Stomach smooth muscle (tissue), 2 donors: ENCODE results near the gene CYP27A1.

ENCODE experiments used
- H3K27ac ChIP-seq: one replicate; pipeline ENCODE4 v1.7.0; 2013; ENCODE audit warnings: mild to moderate bottlenecking, low read length, inconsistent platforms
- H3K27me3 ChIP-seq, 2 donors: one replicate each; pipeline ENCODE4 v1.7.0; 2013; ENCODE audit warnings: low read length in 2 of 2; ENCODE audit not compliant: insufficient read depth in 2 of 2, control insufficient read depth in 1 of 2
- H3K36me3 ChIP-seq, 2 donors: one replicate each; pipeline ENCODE4 v1.7.0; 2013; ENCODE audit warnings: low read length in 2 of 2; ENCODE audit not compliant: control insufficient read depth in 2 of 2, insufficient read depth in 2 of 2
- H3K4me1 ChIP-seq: one replicate; pipeline ENCODE4 v1.7.0; 2013; ENCODE audit warnings: low read length; ENCODE audit not compliant: control insufficient read depth, insufficient read depth
- H3K4me3 ChIP-seq, 2 donors: one replicate each; pipeline ENCODE4 v1.7.0; 2013; ENCODE audit warnings: low read length in 2 of 2
- H3K9ac ChIP-seq, 2 donors: one replicate each; pipeline ENCODE4 v1.7.0; 2013; ENCODE audit warnings: low read length in 2 of 2, mild to moderate bottlenecking in 1 of 2
- H3K9me3 ChIP-seq, 2 donors: one replicate each; pipeline ENCODE4 v1.7.0; 2013; ENCODE audit warnings: low read length in 2 of 2; ENCODE audit not compliant: control insufficient read depth in 2 of 2
- donor health status: healthy.
- donor health status: Pancreatic carcinoma.

Gene CYP27A1

GRCh38 chr2:218850796-218851195 is 68.8 kb downstream of the CYP27A1 start:
- Histone ChIP-seq H3K27ac (no peak overlapping the region), H3K4me1 (peaks cover 3% of the 10 kb centered on the region), H3K4me3 (no peak overlapping the region), H3K9me3 (no peaks in the 10 kb centered on the region), H3K36me3 (no peaks in the 10 kb centered on the region), H3K27me3 (peaks cover 45 to 54% of the 10 kb centered on the region in 2 donors), H3K9ac (no peak overlapping the region)

- no peaks in the 10 kb centered on the region for H3K36me3 ChIP-seq
- H3K9me3 ChIP-seq = no peaks in the 10 kb centered on the region
- H3K4me3 ChIP-seq = no peak overlapping the region
- peaks cover 3% of the 10 kb centered on the region for H3K4me1 ChIP-seq
- H3K27me3 ChIP-seq = peaks cover 48 to 54% of the 10 kb centered on the region in 2 donors
- H3K27ac ChIP-seq = no peak overlapping the region
- no peak overlapping the region for H3K9ac ChIP-seq
These were observed 69.3 kb downstream of the CYP27A1 start for GRCh38 chr2:218851286-218851685.

GRCh38 chr2:218852911-218853667 is 71.1 kb downstream of the CYP27A1 start:
- Histone ChIP-seq H3K4me1 (peaks cover 3% of the 10 kb centered on the region), H3K27ac (no peak overlapping the region), H3K9me3 (no peaks in the 10 kb centered on the region), H3K9ac (no peak overlapping the region), H3K4me3 (no peak overlapping the region), H3K36me3 (no peaks in the 10 kb centered on the region), H3K27me3 (peaks cover 57 to 63% of the 10 kb centered on the region in 2 donors)

- Histone ChIP-seq H3K36me3 (no peaks in the 10 kb centered on the region), H3K27ac (no peak overlapping the region), H3K4me1 (peaks cover 3% of the 10 kb centered on the region), H3K4me3 (no peak overlapping the region), H3K9ac (no peak overlapping the region), H3K9me3 (no peaks in the 10 kb centered on the region), H3K27me3 (peaks cover 59 to 65% of the 10 kb centered on the region in 2 donors)
These were observed 71.8 kb downstream of the CYP27A1 start for GRCh38 chr2:218853766-218854165.

GRCh38 chr2:218854860-218855259 is 72.9 kb downstream of the CYP27A1 start:
- Histone ChIP-seq H3K27ac (no peak overlapping the region), H3K9ac (no peak overlapping the region), H3K4me1 (peaks cover 8% of the 10 kb centered on the region), H3K36me3 (no peaks in the 10 kb centered on the region), H3K9me3 (no peaks in the 10 kb centered on the region), H3K4me3 (no peak overlapping the region), H3K27me3 (peaks cover 63 to 69% of the 10 kb centered on the region in 2 donors)

- H3K9me3 ChIP-seq = no peaks in the 10 kb centered on the region
- H3K27ac ChIP-seq = no peak overlapping the region
- H3K9ac ChIP-seq = no peak overlapping the region
- H3K27me3 ChIP-seq = peaks cover 67 to 76% of the 10 kb centered on the region in 2 donors
- H3K4me1 ChIP-seq = peaks cover 15% of the 10 kb centered on the region
- H3K4me3 ChIP-seq = no peak overlapping the region
- no peaks in the 10 kb centered on the region for H3K36me3 ChIP-seq
These were observed 73.6 kb downstream of the CYP27A1 start for GRCh38 chr2:218855305-218856166.

GRCh38 chr2:218856167-218856895 is 74.4 kb downstream of the CYP27A1 start:
- H3K4me3 ChIP-seq = no peak overlapping the region
- H3K36me3 ChIP-seq = no peaks in the 10 kb centered on the region
- H3K4me1 ChIP-seq = peaks cover 19% of the 10 kb centered on the region
- peaks cover 67 to 77% of the 10 kb centered on the region in 2 donors for H3K27me3 ChIP-seq
- H3K27ac ChIP-seq = no peak overlapping the region
- no peaks in the 10 kb centered on the region for H3K9me3 ChIP-seq
- no peak overlapping the region for H3K9ac ChIP-seq

- H3K27me3 ChIP-seq = peaks cover 70 to 81% of the 10 kb centered on the region in 2 donors
- no peak overlapping the region for H3K27ac ChIP-seq
- H3K4me1 ChIP-seq = peaks cover 19% of the 10 kb centered on the region
- no peak overlapping the region for H3K9ac ChIP-seq
- no peak overlapping the region for H3K4me3 ChIP-seq
- no peaks in the 10 kb centered on the region for H3K9me3 ChIP-seq
- H3K36me3 ChIP-seq = no peaks in the 10 kb centered on the region
These were observed 74.9 kb downstream of the CYP27A1 start for GRCh38 chr2:218856896-218857243.

GRCh38 chr2:218857371-218858137 is 75.6 kb downstream of the CYP27A1 start:
- Histone ChIP-seq H3K9ac (no peak overlapping the region), H3K9me3 (no peaks in the 10 kb centered on the region), H3K36me3 (no peaks in the 10 kb centered on the region), H3K4me1 (peaks cover 19% of the 10 kb centered on the region), H3K4me3 (no peak overlapping the region), H3K27me3 (peaks cover 73 to 81% of the 10 kb centered on the region in 2 donors), H3K27ac (no peak overlapping the region)

- H3K4me1 ChIP-seq = peaks cover 19% of the 10 kb centered on the region
- H3K36me3 ChIP-seq = no peaks in the 10 kb centered on the region
- no peak overlapping the region for H3K9ac ChIP-seq
- no peak overlapping the region for H3K4me3 ChIP-seq
- H3K27ac ChIP-seq = no peak overlapping the region
- H3K27me3 ChIP-seq = peaks cover 71 to 80% of the 10 kb centered on the region in 2 donors
- no peaks in the 10 kb centered on the region for H3K9me3 ChIP-seq
These were observed 76.1 kb downstream of the CYP27A1 start for GRCh38 chr2:218858138-218858445.
